Measurements from ENCODE around the gene TTLL11.

The TTLL11 gene

DNA sequence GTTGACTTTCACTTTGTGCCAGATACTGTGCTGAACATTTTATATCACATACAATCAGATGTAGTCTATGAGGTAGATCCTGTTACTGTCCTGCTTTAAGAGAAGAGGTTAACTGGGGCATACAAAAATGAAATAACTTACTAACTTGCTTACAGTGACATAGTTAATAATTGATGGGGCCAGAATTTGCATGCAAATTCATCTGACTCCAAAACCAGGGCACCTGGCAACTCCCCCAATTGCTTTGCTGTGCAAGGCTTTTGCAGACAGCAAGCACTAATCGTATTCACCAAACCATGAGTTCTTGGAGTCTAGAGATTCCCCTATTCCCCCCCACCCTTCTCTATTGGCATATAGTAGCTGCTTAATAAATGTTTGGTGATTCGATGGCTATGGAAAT, 155.9 kb downstream of the TTLL11 start:
- DNase-seq (ENCODE audit: low spot score) = no peak

DNA sequence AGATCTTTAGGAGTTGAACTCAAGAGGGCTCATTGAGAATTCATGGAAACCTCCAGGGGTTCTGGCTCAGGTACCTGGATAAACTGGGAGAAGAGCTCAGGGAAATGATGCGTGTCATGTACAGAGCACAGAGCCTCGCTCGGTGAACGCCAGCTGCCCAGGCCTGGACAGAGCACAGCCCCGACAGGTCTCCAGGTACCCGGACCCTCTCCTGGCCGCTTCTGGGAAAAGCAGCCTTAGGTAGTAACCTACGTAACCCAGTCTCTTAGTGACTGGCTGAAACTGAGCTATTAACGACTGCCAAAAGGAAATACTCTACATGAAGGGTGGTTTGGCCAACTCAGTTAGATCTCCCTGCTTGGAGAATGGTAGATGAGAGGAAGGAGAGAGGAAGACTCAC, 157.4 kb downstream of the TTLL11 start:
- DNase-seq (ENCODE audit: low spot score) = no peak

DNA sequence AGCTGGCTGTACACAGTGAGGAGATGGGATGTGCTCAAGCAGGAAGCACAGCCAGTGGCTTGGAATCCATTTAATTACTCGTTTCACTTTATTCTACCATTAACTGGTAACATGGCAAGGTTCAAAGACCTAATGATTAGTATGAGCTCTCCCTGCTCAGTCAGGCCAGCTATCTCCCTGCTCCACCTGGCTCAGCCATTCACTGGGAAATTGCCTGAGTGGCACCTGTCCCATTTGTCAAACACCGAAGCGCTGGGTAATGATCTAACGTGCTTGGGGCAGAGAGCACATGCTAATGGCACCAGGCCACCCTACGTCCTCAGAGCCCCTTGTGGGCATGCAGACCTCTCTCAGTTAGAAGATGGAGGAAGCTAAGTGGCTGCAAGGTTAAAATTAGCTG, 162.2 kb downstream of the TTLL11 start:
- no peak for DNase-seq (ENCODE audit: low spot score)

DNA sequence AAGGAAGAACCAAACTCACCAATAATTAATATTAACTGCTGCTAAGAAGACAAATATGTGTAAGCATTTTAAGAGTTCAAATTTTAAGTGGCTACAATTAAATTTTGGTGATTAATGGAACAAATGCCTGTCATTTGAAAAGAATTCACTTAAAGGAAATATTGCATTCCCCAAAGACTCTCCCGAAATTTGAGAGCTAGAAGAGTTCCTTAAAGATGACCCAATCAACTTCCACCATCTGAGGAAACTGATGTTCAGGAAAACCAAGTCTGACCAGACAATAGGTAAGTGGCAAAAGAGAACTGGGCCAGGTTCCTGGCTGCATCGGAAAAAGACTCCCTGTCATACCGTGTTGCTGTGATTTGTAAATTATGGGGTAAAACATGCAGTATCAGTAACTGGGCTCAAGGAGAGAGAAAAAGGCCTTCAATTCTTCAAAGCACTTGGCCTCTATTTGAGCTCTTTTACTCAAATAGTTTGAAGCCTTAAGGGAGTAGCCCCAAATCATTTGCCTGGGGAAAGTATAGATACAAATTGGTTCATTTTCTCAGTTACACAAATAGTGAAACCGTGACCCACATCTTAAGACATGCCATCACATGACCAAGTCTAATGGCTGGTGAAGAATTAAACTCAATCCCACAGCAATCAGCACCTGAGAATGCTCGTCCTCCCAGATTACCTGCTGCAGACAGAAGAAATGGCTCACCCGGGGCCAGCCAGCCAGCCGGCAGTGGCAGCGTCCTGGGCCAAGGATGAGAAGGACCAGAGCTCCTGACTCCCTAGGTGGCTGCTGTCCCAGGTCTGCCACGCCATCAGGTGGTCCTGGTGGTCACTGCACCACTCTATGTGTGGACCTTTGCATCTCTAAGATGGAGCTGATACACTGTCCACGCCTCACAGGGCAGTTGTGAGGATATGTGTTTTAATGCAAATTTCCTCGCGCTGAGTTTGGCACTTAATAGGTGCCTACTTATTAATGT, 162.9 kb downstream of the TTLL11 start:
- no peak for DNase-seq (ENCODE audit: low spot score)

DNA sequence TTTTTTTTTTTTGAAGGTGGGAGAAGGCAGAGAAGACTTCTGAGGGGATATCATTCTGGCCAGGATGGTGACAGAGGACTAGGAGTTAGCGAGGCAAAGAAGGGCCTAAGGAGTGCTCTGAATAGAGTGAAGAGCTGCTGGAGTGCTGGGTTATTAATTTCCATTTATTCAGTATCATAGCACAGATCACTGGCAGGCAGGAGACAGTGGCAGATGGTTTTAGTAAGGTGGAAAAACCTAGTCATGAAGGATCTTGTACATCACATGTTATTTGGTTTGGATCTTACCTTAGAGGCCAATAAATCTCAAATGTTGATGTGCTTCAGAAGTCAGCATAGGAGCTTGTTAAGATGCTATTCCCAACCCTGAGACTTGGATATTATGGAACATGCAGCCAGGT, 165.5 kb downstream of the TTLL11 start:
- no peak for DNase-seq (ENCODE audit: low spot score)

DNA sequence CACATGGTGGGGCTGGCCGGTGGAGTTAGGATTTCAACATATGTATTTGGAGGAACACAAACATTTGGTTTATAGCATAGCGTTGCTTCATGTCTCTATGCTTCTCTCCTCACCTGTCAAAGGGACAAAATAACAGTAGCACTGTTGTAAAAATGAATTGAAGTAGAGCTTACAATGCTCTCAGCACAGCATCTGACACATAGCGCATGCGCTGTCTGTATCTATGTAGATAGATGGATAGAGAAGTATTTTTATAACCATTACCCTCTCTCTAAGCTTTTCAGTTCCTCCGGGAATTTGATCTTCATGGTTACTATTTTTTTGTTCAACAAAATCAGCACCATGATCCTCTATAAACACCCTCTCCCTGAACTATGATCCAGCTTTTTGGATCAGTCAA, 166.0 kb downstream of the TTLL11 start:
- DNase-seq (ENCODE audit: low spot score) = no peak

DNA sequence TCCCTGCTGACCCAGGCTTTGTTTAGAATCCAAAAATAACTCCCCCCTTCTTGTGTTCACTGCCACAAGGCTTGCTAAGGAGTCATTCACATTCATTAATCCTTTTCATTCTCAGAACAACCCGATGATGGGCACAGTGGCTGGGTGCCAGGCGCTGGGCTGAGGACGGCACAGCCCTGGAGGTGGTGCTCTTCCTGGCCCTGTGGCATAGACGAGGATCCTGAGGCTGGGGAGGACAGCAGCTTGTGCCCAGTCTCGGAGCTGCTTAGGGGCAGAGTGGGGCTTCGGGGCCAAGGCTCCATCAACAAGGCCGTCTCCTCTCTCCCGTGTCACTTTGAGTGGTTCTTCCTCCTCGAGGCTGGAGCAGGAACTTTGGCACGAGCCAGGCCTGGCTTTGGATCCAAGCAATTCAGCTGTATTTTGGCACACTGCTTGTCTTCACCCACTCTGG, 166.7 kb downstream of the TTLL11 start:
- DNase-seq (ENCODE audit: low spot score) = peak; percentile 45

DNA sequence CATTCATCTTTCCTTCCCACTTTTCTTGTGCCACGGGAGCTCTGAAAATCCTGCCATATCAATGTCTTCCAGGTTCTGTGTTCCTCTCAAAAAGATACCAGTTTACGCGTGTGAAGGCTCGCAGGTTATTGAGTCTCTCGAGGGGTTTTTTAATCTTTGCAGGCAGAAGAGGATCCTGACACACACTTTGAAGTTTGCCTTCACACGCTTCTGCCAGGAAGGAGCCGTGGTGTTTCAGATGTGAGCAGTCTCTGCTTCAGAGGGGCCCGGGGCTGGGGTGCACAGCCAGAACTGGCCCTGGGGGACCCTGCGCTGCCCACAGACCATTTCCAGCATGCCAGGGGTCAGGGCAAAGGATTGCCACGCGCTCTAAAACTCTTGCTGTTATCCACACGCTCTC, 167.2 kb downstream of the TTLL11 start:
- DNase-seq (ENCODE audit: low spot score) = no peak

DNA sequence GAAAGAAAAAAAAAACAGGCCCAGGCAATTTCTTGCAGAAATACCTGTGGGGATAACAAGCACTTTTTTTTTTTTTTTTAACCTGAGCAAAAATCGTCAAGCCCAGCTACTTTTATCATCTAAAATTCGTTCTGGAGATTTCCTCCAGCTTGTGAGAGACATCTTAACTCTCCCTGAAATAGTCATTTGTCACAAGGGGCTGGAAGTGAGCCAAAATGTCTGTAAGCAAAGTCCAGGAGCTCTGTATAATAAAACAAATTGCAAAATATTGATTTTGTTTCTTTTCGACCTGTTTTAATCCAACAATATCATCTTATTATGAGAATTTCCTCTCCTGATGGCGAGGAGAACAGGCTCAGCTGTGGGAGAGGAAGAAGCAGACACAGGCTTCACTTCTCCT, 168.4 kb downstream of the TTLL11 start:
- peak; percentile 26 for DNase-seq (ENCODE audit: low spot score)

DNA sequence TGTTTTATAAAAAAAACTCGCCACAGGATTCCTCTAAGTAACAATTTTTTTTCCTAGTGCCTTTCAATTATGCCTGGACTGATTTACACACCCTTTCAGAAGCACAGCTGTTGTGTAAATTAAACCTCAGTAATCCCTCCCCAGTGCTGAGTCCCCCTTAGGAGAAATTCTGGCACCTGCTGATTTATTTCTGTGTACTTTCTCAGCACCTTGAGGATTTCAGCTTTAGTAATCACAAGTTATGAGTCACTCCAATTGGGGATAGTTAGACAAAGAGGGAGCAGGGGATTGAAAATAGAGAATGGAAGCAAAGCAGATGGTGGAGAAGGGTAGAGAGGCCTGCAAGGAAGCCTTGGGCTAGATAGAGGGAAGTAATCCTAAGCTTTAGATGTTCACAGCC, 171.7 kb downstream of the TTLL11 start:
- no peak for DNase-seq (ENCODE audit: low spot score)

DNA sequence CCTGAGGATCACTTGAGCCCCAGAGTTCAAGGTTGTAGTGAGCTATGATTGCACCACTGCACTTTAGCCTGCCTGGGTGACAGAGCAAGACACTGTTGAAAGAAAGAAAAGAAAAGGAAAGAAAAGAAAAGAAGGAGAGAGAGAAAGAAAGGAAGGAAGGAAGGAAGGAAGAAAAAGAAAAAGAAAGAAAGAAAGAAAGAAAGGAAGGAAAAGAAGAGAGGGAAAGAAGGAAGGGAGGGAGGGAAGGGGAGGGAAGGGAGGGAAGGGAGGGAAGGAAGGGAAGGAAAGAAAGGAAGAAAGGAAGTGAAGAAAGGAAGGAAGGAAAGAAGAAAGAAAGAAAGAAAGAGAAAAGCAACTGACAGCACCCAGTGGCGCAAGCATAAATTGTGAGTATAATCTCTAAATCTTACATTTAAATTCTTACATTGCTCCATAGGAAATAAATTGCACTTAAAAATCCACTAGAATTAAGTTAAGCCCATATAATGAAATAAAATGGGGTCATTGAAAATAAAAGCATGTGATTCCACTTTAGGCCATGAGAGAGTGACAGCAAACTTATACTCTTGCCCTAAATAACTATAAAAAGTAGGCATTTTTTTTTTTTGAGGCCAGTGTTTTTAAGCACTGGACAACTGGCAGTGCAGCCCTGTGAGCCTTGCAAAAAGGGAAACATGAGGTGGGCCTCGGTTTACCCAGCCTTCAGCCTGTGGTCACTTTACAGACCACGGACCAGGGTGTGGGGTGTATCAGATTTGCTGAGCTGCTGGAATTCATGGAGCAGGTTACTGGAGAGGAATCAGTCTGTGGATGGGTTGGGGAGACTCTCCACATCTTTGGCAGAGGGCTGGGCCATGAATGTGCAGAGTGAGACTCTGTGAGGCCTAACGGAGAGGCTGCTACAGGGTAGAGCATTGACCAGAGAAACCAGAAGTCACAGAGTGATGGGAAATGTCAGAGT, 175.5 kb downstream of the TTLL11 start:
- DNase-seq (ENCODE audit: low spot score) = no peak

DNA sequence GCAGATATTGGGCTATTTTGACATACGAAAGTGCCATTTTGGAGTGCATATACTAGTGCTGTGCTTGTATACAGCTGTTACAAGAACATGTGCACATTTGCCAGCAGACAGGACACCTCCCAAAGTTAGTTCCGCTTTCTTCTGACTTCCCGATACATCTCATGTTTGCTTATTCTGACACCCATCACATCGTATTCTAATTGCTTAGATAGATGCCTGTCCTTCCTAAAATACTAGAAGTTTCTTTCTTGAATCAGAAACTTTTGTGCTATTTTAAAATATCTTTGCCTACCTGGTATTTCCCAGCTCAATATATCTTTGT, 177.8 kb downstream of the TTLL11 start:
- no peak for DNase-seq (ENCODE audit: low spot score)

DNA sequence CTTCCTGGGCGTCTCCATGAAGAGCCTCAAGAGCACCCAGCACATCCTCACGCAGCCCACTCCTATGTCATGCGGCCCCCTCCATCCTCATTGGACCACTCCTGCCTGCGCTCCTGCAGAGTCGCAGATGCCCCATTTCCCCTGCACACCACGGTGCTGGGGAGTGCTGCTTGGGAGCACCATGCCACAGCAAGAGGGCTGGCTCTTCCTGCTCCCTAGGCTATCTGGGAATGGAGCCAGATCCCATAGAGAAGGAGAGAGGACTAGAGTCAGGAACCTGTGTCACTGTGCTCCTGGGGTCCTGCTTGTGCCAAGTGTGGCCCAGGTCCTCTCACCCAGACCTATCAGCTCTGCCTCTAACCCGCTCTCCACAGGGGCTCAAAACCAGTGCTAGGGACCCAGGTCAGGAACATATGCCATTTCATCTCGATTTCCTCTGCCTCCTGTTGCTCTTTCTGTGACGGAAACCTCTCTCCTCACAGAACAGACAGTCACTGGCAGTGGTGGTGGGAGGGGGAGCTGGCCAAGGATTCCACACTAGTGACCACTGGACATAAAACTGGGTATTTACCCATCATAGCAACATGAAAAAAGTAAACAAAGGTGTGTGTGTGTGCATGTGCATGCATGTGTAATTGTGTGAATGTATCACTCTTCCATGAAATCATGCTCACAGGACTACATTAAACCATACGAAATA, 178.4 kb downstream of the TTLL11 start:
- no peak for DNase-seq (ENCODE audit: low spot score)

DNA sequence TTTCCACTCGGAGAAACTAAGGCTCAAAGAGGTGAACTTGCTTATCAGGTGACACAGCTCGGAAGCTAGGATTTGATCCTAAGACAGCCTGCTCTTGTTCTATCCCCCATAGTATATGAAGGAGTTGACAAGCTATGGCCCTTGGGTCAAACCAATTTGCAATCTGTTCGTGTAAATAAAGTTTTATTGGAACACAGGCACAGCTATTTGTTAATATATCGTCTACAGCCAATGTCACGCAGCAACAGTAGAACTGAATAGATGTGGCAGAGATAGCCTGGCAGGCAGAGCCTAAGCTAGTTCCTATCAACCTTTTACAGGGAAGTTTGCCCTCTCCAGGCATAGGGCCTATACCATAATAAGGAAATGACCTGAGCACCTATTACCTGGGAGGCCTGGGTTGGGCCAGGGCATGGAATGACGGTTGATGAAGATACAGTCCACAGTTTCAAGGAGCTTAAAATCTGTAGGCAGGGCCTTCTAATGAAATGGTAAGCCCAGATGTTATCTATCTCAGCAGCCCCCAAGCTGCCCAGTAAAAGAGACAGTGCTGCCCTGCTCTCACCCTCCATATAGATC, 179.0 kb downstream of the TTLL11 start:
- no peak for DNase-seq (ENCODE audit: low spot score)

DNA sequence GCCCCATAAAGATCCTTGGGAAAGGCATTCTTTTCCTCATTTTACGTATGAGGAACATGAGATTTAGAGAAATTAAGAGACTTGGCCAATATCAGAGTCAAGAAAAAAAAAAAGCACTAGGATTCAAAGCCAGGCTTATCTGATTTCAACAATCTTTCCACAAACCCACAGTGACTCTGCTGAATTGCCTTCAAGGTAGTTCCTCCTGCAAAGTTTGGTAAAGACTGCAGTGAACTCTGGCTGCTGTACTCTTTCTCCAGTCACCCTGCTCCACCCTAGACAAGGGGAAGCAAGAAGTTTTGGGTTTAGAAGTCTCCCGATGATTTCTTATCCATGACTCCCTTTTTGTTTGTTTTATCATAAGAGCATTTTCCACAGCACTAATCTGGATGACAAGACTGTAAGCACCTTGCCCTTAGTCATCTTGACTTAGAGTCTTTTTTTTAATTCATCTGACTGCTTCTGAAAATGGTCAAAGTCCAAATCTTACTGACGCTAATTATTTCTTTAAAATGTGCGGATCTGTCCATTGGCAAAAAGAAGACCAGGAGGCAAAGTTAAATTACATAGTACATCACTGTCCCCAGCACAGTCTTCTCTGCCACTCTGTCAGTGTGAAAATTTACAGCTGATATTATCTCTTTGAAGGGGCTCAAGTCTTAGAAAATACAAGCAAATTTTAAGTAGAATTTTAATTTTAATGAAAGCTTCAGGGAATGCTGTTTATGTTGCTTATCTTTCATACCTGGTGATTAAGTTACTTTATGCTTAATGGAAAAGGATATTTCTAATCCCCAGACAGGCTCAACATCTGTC, 180.1 kb downstream of the TTLL11 start:
- DNase-seq (ENCODE audit: low spot score) = no peak

DNA sequence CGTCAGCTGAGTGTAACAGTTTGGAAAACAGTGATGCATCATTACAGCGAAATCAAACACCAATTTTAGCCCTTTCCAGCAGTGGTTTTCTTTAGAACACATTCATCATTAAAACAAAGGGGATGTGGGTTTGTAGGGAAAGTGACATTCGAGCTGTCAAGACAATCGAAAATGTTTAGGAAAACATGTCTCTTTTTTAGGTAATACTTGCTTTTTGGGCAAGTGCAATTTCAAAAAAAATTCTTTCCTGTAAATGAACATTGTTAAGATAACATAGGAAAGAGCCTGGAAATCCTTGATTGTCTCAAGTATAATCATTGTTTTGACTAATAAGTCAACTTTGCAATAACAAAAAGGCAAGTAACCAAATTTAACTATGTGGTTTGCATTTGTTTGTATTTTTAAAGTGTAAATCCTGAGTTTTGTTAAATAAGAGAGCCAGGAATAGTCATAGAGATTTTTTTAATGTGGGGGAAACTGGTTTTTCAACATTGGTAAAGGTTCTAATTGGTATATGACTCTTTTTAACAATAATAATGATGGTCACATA, 182.5 kb downstream of the TTLL11 start:
- DNase-seq (ENCODE audit: low spot score) = no peak

DNA sequence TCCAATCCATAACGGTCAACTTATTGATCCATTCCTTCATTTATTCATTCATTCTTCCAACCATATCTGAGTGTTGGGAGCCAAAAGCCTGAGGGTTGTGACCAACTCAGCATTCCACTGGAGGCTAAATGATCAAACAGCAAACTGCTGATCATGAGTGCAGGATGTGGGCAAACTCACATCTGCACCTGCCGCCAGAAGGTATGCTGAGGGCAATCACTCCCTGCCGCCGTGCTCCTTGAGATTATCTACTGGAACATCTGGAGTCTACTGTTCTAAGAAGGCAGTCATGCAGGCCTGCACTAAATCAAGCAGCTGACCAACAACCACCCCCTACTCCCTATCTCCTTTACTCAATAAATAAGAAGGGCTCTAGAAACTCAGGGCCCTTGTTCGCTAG, 184.0 kb downstream of the TTLL11 start:
- no peak for DNase-seq (ENCODE audit: low spot score)

DNA sequence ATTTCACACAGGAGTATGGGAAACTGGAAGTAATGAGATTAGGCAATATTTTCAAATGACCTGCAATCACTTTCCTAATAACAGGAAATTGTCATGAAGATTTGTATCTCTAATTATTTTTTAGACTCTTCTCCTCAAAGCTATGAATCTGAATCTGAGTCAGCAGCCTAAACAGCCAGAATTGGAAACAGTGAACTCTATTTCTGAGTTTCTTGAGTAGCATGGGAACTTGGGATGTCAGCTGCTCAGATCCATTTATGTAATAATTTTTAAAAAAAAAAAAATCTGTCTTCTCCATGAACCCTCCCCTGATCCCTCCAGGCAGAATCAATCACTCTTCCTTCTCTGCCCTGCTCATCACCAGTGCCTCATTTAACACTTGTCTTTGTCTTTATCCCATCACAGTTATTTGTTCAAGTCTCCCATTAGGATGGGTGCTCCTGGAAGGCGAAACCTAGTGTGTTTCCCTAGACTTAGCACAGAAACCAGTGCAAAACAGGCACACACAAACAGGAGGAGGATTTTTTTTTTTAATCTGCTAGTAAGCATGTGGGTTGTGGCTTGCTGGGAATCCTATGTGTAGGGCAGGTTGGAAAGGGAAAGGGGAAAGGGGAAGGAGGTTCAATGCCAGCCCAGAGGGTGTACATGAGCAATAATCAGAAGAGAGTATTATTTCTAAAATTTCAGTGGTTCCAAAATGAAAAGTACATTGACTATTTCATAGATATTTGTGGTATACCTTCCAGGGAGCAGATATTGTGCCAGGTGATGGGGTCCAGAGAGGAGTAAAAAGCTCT, 186.8 kb downstream of the TTLL11 start:
- DNase-seq (ENCODE audit: low spot score) = no peak

DNA sequence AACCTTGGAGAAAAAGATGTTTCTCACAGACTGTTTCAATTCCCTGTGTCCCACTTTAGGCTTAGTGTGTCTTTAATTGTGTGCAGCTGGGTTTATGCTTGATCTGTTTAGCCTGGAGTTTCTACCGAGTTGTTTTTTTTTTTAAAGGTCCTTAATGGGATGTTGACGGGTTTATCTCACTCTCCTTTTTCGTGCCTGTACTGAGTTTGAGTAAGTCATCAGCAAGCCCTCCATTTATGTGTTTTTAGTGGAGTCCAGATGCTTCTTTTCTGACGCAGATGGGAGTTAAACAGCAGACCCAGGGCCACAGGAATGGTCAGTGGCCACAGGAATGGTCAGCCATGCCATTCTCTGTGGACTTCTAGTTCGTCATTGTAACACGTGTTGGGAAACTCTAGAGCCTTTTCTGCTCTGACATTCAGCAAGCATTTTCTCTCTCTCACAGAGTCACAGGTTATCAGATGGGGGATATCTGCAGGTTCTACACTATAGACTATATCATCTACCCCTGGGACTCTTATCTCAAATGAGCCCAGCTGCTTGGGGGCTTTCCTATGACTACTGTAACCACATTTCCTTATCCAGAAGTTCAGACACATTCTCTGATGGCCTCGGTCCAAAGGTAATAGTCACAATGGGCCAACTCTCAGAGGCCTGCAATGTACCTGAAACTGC, 190.5 kb downstream of the TTLL11 start:
- no peak for DNase-seq (ENCODE audit: low spot score)

Measured in globus pallidus (tissue), 1 donor.